Activated T-helper 9 cell treated with anti-CD3 and anti-CD28 coated beads, Interleukin-2, amount 50 U/mL, for 16 hours (primary cell): ENCODE measurements around the gene KMT2B.
A peak's percentile ranks its signal among the peaks of the same experiment; 100 is the strongest.
"Not testable (repeated sequence)": the region's sequence is repeated elsewhere in the genome, so short reads cannot be mapped to it uniquely, and the experiment has no call there.

ENCODE experiments used
- DNase-seq: peaks from one replicate; pipeline ENCODE4 v3.0.0-alpha.2; 2020; ENCODE audit warnings: low read depth

Gene KMT2B

GRCh38 chr19:35717665-35718344 lies at the start of gene KMT2B:
KMT2B (plus strand) TSS chr19:35718003; CDS start chr19:35718019, 16 bp downstream.
- no peak for DNase-seq

DNA sequence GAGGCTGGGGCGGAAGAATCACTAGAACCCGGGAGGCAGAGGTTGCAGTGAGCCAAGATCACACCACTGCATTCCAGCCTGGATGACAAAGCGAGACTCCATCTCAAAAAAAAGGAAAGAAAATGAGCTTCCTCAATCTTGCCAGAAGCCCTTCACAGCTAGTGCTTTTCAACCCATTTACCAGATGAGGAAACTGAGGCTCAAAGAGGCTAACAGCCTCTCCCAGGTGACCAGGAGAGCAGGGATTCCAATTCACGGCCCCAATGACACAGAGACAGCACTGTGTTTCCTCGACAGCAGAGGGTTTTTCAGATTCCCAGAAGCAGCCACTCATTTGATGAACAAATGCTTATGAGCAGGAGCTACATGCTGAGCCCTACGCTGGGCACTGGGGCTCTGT lies 48.2 kb upstream of the KMT2B start:
- DNase-seq = no peak

- DNase-seq = no peak
These were observed 47.8 kb upstream of the KMT2B start for GRCh38 chr19:35669974-35670373.

DNA sequence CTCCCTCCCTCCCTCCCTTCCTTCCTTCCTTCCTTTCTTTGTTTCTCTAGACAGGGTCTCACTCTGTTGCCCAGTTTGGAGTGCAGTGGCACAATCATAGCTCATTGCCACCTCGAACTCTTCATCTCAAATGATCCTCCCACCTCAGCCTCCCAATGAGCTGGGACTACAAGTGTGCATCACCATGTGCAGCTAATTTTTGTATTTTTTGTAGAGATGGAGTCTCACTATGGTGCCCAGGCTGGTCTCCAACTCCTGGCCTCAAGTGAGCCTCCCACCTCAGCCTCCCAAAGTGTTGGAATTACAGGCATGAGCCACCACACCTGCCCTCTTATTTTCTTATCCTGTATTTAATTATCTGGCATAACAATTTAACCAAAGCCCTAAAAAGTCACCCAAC lies 47.1 kb upstream of the KMT2B start:
- DNase-seq = no peak

GRCh38 chr19:35671818-35672217 lies 46.0 kb upstream of the KMT2B start:
- no peak for DNase-seq

GRCh38 chr19:35673121-35673804 lies 44.5 kb upstream of the KMT2B start:
- DNase-seq = peak; percentile 26

- DNase-seq = no peak
These were observed 42.1 kb upstream of the KMT2B start for GRCh38 chr19:35675589-35676140.

DNA sequence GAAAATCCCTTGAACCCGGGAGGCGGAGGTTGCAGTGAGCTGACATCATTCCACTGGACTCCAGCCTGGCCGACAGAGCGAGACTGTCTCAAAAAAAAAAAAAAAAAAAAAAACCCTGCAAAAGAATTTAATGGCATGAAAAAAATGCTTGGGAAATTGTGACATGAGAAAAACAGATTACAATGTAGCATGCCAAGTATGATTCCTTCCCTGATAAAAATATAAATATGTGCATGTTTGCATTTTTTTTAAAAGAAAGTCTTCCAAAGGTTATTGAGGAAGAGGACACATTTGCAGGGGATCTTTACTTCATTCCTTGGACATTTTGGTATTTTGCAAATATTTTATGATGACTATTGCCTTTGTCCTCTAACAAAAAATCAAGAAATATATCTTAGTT lies 28.0 kb upstream of the KMT2B start:
- DNase-seq = no peak

DNA sequence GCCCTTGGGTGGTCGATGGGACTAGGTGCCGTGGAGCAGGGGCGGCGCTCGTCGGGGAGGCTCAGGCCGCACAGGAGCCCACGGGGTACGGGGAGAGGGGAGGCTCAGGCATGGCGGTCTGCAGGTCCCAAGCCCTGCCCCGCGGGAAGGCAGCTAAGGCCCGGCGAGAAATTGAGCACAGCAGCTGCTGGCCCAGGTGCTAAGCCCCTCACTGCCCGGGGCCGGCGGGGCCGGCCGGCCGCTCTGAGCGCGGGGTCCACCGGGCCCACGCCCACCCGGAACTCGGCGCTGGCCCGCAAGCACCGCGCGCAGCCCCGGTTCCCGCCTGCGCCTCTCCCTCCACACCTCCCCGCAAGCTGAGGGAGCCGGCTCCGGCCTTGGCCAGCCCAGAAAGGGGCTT lies 26.7 kb upstream of the KMT2B start:
- not testable (repeated sequence) for DNase-seq

- DNase-seq = no peak
These were observed 25.8 kb upstream of the KMT2B start for GRCh38 chr19:35692010-35692409.

- DNase-seq = no peak
These were observed 24.4 kb upstream of the KMT2B start for GRCh38 chr19:35693422-35693821.

GRCh38 chr19:35693835-35694599 lies 23.8 kb upstream of the KMT2B start:
- DNase-seq = peak; percentile 81

GRCh38 chr19:35695895-35696422 lies 21.8 kb upstream of the KMT2B start:
- DNase-seq = no peak

- no peak for DNase-seq
These were observed 21.0 kb upstream of the KMT2B start for GRCh38 chr19:35696835-35697234.

- peak; percentile 88 for DNase-seq
These were observed 15.4 kb upstream of the KMT2B start for GRCh38 chr19:35702223-35703012.

DNA sequence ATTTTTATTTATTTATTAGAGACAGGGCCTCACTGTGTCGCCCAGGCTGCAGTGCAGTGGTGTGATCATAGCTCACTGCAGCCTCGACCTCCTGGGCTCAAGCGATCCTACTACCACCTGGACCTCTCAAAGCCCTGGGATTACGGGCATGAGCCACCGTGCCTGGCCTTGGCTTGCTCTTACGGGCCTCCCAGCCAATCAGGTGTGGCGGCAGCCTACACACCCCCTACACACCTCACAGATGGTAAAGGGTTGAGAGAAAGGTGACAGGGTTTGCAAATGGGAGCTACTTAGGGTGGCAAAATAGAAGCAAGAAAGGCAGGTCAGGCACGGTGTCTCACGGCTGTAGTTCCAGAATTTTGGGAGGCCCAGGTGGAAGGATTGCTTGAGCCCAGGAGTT lies 14.5 kb upstream of the KMT2B start:
- DNase-seq = no peak

GRCh38 chr19:35704218-35704617 lies 13.6 kb upstream of the KMT2B start, which contains the start of gene ZBTB32:
ZBTB32 (plus strand) TSS chr19:35704558; CDS start chr19:35714627, 10,069 bp downstream.
- no peak for DNase-seq

- DNase-seq = no peak
These were observed 9.4 kb upstream of the KMT2B start for GRCh38 chr19:35708391-35708790.

- peak; percentile 41 for DNase-seq
These were observed 6.7 kb upstream of the KMT2B start for GRCh38 chr19:35710784-35711723.
